Measurements from ENCODE around the gene CCL27. TPM values are rescaled to one million over a fixed set of nuclear protein-coding genes. Genes with fewer than 3 reads are reported as not detected.

CCL27 gene
- total RNA-seq, 4 donors from 2014 or later: not detected

DNA sequence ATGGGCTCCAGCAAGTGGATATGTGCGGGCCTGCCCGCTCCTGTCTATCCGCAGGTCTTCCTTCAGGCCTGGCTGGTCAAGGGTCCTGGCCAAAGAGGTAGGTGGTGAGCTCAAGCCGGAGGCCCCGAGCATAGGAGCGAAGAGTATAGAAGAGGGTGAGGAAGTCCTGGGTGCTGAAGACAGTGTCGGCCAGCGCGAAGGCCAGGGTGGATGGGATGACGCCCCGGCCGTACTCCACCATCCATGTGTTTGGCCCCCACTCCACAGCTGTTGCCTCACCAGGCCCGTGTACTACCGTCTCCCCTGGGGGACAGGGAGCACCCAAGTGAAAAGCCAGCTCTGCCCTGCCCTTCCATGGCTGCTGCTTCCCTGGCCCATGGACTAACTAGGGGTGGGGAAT, 26.9 kb downstream of the CCL27 start:
- DNase-seq (ENCODE audit: low spot score) (no peak), ATAC-seq (ENCODE audit: low FRiP score) (no peak)
- TF ChIP-seq, protein P1, sequence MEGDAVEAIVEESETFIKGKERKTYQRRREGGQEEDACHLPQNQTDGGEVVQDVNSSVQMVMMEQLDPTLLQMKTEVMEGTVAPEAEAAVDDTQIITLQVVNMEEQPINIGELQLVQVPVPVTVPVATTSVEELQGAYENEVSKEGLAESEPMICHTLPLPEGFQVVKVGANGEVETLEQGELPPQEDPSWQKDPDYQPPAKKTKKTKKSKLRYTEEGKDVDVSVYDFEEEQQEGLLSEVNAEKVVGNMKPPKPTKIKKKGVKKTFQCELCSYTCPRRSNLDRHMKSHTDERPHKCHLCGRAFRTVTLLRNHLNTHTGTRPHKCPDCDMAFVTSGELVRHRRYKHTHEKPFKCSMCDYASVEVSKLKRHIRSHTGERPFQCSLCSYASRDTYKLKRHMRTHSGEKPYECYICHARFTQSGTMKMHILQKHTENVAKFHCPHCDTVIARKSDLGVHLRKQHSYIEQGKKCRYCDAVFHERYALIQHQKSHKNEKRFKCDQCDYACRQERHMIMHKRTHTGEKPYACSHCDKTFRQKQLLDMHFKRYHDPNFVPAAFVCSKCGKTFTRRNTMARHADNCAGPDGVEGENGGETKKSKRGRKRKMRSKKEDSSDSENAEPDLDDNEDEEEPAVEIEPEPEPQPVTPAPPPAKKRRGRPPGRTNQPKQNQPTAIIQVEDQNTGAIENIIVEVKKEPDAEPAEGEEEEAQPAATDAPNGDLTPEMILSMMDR (IDR thresholded peaks at IDR 0.05): no peak

DNA sequence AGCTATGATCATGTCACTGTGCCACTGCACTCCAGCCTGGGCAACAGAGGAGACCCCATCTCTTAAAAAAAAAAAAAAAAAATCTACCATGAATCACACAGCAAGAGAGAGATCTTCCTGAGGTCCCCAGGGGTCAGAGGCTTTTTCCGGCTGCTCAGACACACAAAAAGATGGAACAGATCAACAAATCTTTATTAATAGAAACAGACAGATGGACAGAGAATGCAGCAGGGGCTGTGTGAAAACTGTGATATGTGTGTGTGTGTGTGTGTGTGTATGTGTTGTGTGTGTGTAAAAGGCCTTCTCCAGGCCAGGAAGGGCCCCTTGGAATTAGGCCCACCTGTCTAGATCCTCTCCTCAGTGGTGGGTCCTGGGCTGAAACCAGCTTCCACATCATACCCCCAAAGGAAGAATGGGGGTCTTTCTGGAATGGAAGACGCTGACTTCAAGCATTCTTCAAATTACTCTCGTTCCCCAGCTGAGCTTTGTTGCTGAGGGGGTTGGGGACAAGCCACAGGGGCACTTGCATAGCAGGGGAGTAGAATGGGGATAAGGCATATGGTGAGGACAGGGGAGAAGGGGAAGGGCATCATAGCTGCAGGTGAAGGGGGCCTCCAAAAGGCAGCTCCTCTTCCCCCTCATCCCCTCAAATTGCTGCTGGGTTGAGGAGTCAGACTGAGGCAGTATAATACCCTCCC, 27.8 kb downstream of the CCL27 start:
- no peak for ATAC-seq (ENCODE audit: low FRiP score)
- TF ChIP-seq, protein P1 (IDR thresholded peaks at IDR 0.05): no peak
- no peak for DNase-seq (ENCODE audit: low spot score)

DNA sequence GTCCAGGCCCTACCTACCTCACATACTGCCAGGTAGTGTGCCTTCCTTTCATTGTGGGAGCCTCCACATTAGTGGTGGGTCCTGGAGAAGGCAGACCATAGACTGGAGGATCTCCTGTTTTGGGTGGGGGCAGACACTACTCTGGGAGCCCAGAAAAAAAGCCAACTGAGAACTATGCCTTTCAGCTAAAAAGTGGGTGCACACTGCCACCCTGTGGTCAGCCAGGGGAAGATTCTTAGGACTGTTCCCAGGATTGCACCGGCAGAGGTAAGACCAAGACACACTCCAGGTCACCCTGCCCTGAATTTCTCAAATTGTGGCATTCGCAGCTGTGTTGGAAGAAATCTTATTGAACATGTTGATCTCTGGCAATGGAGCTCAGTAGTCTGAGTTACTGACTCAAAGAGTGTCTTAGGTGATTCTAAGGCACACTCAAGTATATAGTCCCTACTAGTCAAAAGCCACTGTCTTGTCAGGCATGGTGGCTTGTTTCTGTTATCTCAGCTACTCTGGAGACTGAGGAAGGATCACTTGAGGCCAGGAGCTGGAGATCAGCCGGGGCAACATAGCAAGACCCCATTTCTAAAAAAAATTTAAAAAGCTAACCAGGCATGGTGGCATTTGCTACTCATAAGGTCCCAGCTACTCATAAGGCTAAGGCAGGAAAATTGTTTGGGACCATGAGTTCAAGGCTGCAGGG, 28.5 kb downstream of the CCL27 start:
- no peak for DNase-seq (ENCODE audit: low spot score)
- ATAC-seq (ENCODE audit: low FRiP score): peak; percentile 37
- TF ChIP-seq, protein P1 (IDR thresholded peaks at IDR 0.05): peak in 2 of 3 donors; percentile 22 to 42

GRCh38 chr9:34633166-34633565, 29.3 kb downstream of the CCL27 start:
- ATAC-seq (ENCODE audit: low FRiP score) (no peak), DNase-seq (ENCODE audit: low spot score) (no peak)
- TF ChIP-seq, protein P1 (IDR thresholded peaks at IDR 0.05): no peak

GRCh38 chr9:34630402-34631154, 31.9 kb downstream of the CCL27 start:
- DNase-seq (ENCODE audit: low spot score) (no peak), ATAC-seq (ENCODE audit: low FRiP score) (no peak)
- TF ChIP-seq, protein P1 (IDR thresholded peaks at IDR 0.05): no peak

GRCh38 chr9:34629491-34629808, 33.0 kb downstream of the CCL27 start:
- no peak for ATAC-seq (ENCODE audit: low FRiP score)
- TF ChIP-seq, protein P1 (IDR thresholded peaks at IDR 0.05): no peak
- no peak for DNase-seq (ENCODE audit: low spot score)
